H9 (cell line): ENCODE measurements around the gene ST6GAL1. TPM values are rescaled to one million over a fixed set of nuclear protein-coding genes. Genes with fewer than 3 reads are reported as not detected.

Experiments
- DNase-seq: peaks from one replicate; pipeline ENCODE4 v3.0.0-alpha.2; 2017
- H2AFZ ChIP-seq: one replicate; pipeline ENCODE4 v1.6.1; 2013; ENCODE audit warnings: mild to moderate bottlenecking, low read length, control low read depth, moderate library complexity
- H2AK5ac ChIP-seq: 2 replicates; pipeline ENCODE4 v1.6.1; 2013; ENCODE audit warnings: low read length, control low read depth, mixed read lengths; ENCODE audit not compliant: insufficient read length
- H2BK120ac ChIP-seq: one replicate; pipeline ENCODE4 v1.6.1; 2013; ENCODE audit warnings: low read depth, mild to moderate bottlenecking, low read length, control low read depth, inconsistent platforms; ENCODE audit not compliant: poor library complexity, severe bottlenecking
- H2BK12ac ChIP-seq: 2 replicates; pipeline ENCODE4 v1.6.1; 2013; ENCODE audit warnings: low read length, control low read depth, mixed read lengths, low read depth; ENCODE audit not compliant: insufficient read length
- H2BK15ac ChIP-seq: 2 replicates; pipeline ENCODE4 v1.6.1; 2013; ENCODE audit warnings: low read depth, low read length, control low read depth
- H2BK20ac ChIP-seq: one replicate; pipeline ENCODE4 v1.6.1; 2013; ENCODE audit warnings: low read depth, mild to moderate bottlenecking, low read length, control low read depth, inconsistent platforms; ENCODE audit not compliant: poor library complexity, severe bottlenecking
- H2BK5ac ChIP-seq: 2 replicates; pipeline ENCODE4 v1.6.1; 2013; ENCODE audit warnings: low read length, control low read depth, mixed read lengths; ENCODE audit not compliant: insufficient read length
- H3K14ac ChIP-seq: 2 replicates; pipeline ENCODE4 v1.6.1; 2013; ENCODE audit warnings: low read length, control low read depth; ENCODE audit not compliant: insufficient read depth
- H3K18ac ChIP-seq: 2 replicates; pipeline ENCODE4 v1.6.1; 2013; ENCODE audit warnings: low read depth, mild to moderate bottlenecking, mixed read lengths, low read length, control low read depth; ENCODE audit not compliant: insufficient read length
- H3K23ac ChIP-seq: 2 replicates; pipeline ENCODE4 v1.6.1; 2013; ENCODE audit warnings: low read length, control low read depth, mixed read lengths, low read depth; ENCODE audit not compliant: insufficient read length
- H3K23me2 ChIP-seq: 2 replicates; pipeline ENCODE4 v1.6.1; 2013; ENCODE audit warnings: low read depth, mild to moderate bottlenecking, mixed read lengths, low read length, control low read depth; ENCODE audit not compliant: insufficient read length, poor library complexity, severe bottlenecking
- H3K27ac ChIP-seq: 2 replicates; pipeline ENCODE4 v1.5.1; 2013; ENCODE audit warnings: low read length, control low read depth, mixed read lengths, low read depth; ENCODE audit not compliant: insufficient read length
- H3K27me3 ChIP-seq: 2 replicates; pipeline ENCODE4 v1.6.1; 2013; ENCODE audit warnings: low read length, control low read depth, inconsistent platforms; ENCODE audit not compliant: insufficient read depth
- H3K4ac ChIP-seq: 2 replicates; pipeline ENCODE4 v1.6.1; 2013; ENCODE audit warnings: low read depth, mild to moderate bottlenecking, control low read depth, inconsistent platforms, low read length, moderate library complexity
- H3K4me1 ChIP-seq: 2 replicates; pipeline ENCODE4 v1.6.1; 2013; ENCODE audit warnings: low read length, control low read depth, inconsistent platforms; ENCODE audit not compliant: insufficient read depth
- H3K4me2 ChIP-seq: 2 replicates; pipeline ENCODE4 v1.6.1; 2013; ENCODE audit warnings: low read length, control low read depth, mixed read lengths; ENCODE audit not compliant: insufficient read length, insufficient read depth
- H3K56ac ChIP-seq: 2 replicates; pipeline ENCODE4 v1.6.1; 2013; ENCODE audit warnings: low read depth, mild to moderate bottlenecking, mixed read lengths, low read length, control low read depth; ENCODE audit not compliant: insufficient read length
- H3K79me1 ChIP-seq: 2 replicates; pipeline ENCODE4 v1.6.1; 2013; ENCODE audit warnings: low read depth, mild to moderate bottlenecking, moderate library complexity, low read length, control low read depth, inconsistent platforms; ENCODE audit not compliant: insufficient read depth, poor library complexity, severe bottlenecking
- H3K79me2 ChIP-seq: 2 replicates; pipeline ENCODE4 v1.6.1; 2013; ENCODE audit warnings: low read length, control low read depth, inconsistent platforms; ENCODE audit not compliant: insufficient read depth
- H3K9ac ChIP-seq: 2 replicates; pipeline ENCODE4 v1.6.1; 2013; ENCODE audit warnings: low read length, control low read depth, mixed read lengths; ENCODE audit not compliant: insufficient read length; ENCODE audit errors: extremely low read depth
- H3K9me3 ChIP-seq: one replicate; pipeline ENCODE4 v1.6.1; 2013; ENCODE audit warnings: low read depth, low read length, inconsistent platforms; ENCODE audit not compliant: control insufficient read depth
- H3T11ph ChIP-seq: one replicate; pipeline ENCODE4 v1.6.1; 2013; ENCODE audit warnings: mild to moderate bottlenecking, low read length, control low read depth, inconsistent platforms
- H4K20me1 ChIP-seq: one replicate; pipeline ENCODE4 v1.6.1; 2013; ENCODE audit not compliant: control insufficient read depth, insufficient read length, insufficient read depth
- H4K5ac ChIP-seq: 2 replicates; pipeline ENCODE4 v1.6.1; 2013; ENCODE audit warnings: low read depth, mild to moderate bottlenecking, mixed read lengths, low read length, control low read depth; ENCODE audit not compliant: insufficient read length
- H4K8ac ChIP-seq: replicated peaks from 2 replicates; pipeline ENCODE4 v1.6.1; 2013; ENCODE audit warnings: low read length, control low read depth, mixed read lengths, low read depth; ENCODE audit not compliant: insufficient read length
- H4K91ac ChIP-seq: 2 replicates; pipeline ENCODE4 v1.6.1; 2013; ENCODE audit warnings: low read depth, mild to moderate bottlenecking, moderate library complexity, mixed read lengths, low read length, control low read depth; ENCODE audit not compliant: insufficient read length
- H3K27ac Mint-ChIP-seq, 3 experiments: 2 replicates in 2 of 3; 3 replicates in 1 of 3; pipeline ENCODE4 v1.8.0; 2020 to 2021; ENCODE audit warnings: mixed read lengths in 3 of 3, mild to moderate bottlenecking in 1 of 3, moderate library complexity in 1 of 3
- H3K27me3 Mint-ChIP-seq: 2 replicates; pipeline ENCODE4 v1.8.0; 2021; ENCODE audit warnings: low read depth, mild to moderate bottlenecking, moderate library complexity, mixed read lengths
- H3K36me3 Mint-ChIP-seq, 3 experiments: 2 replicates in 2 of 3; 3 replicates in 1 of 3; pipeline ENCODE4 v1.8.0; 2020 to 2021; ENCODE audit warnings: low read depth in 3 of 3, mixed read lengths in 3 of 3; ENCODE audit not compliant: insufficient read depth in 1 of 3
- H3K4me1 Mint-ChIP-seq, 2 experiments: 2 replicates each; pipeline ENCODE4 v1.8.0; 2020; ENCODE audit warnings: mixed read lengths in 2 of 2
- H3K4me3 Mint-ChIP-seq, 2 experiments: 2 replicates in 1 of 2; 3 replicates in 1 of 2; pipeline ENCODE4 v1.8.0; 2020 to 2021; ENCODE audit warnings: mild to moderate bottlenecking in 2 of 2, mixed read lengths in 2 of 2, moderate library complexity in 1 of 2
- H3K9me3 Mint-ChIP-seq, 2 experiments: 2 replicates in 1 of 2; 3 replicates in 1 of 2; pipeline ENCODE4 v1.8.0; 2020; ENCODE audit warnings: mild to moderate bottlenecking in 2 of 2, mixed read lengths in 2 of 2, moderate library complexity in 1 of 2
- WGBS: extraction: QIAGEN DNeasy Blood & Tissue Kit; methylation state at CpG from one replicate; pipeline ENCODE4 v1.1.7; 2013; ENCODE audit warnings: missing lambda C conversion rate, low lambda C conversion rate, mixed read lengths; ENCODE audit not compliant: insufficient read length; ENCODE audit errors: extremely low coverage; 5-methylcytosine and 5-hydroxymethylcytosine counted together
- total RNA-seq: library from RNA; stranded (reverse); gene quantifications from 2 replicates; pipeline ENCODE4 v1.2.1, GENCODE V29; 2021
- TF ChIP-seq, protein P1 (sequence below): fragments of 200-600 bp; sonication (generic); conservative IDR thresholded peaks from 3 replicates; pipeline ENCODE4 v1.8.0; 2021; ENCODE audit warnings: antibody characterized with exemption, mild to moderate bottlenecking

The ST6GAL1 gene
- total RNA-seq, 1 experiment from 2014 or later, result 139 TPM

DNA sequence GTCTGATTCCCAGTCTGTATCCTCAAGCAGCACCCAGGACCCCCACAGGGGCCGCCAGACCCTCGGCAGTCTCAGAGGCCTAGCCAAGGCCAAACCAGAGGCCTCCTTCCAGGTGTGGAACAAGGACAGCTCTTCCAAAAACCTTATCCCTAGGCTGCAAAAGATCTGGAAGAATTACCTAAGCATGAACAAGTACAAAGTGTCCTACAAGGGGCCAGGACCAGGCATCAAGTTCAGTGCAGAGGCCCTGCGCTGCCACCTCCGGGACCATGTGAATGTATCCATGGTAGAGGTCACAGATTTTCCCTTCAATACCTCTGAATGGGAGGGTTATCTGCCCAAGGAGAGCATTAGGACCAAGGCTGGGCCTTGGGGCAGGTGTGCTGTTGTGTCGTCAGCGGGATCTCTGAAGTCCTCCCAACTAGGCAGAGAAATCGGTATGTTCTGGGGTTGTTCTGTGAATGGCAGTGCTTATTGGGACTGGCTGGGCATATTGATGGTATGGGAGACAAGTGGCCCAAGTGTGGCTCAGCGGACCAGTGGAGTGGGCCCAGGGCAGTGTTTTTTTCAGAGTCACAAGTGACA, 112.6 kb downstream of the ST6GAL1 start:
- Mint-ChIP-seq H3K9me3 (peaks cover 0 to 5% of the 10 kb centered on the region in 2 experiments; a peak in 2 of 5 replicates), H3K36me3 (peaks cover 58 to 91% (median 89%) of the 10 kb centered on the region in 3 experiments), H3K27me3 (no peaks in the 10 kb centered on the region), H3K27ac (peak overlapping the region; percentile 17 to 68 (median 64); a peak in 3 of 7 replicates), H3K4me3 (no peak overlapping the region), H3K4me1 (no peaks in the 10 kb centered on the region)
- H2AK5ac ChIP-seq, result no peak overlapping the region
- no peak overlapping the region for H3T11ph ChIP-seq
- H4K5ac ChIP-seq, result no peak overlapping the region
- no peaks in the 10 kb centered on the region for H3K23me2 ChIP-seq
- no peaks in the 10 kb centered on the region for H3K79me2 ChIP-seq
- H4K91ac ChIP-seq, result no peak overlapping the region
- no peak overlapping the region for H3K27ac ChIP-seq
- H3K4me1 ChIP-seq, result no peaks in the 10 kb centered on the region
- no peak overlapping the region for H2AFZ ChIP-seq
- H3K23ac ChIP-seq, result no peak overlapping the region
- H3K14ac ChIP-seq, result no peak overlapping the region
- H3K9me3 ChIP-seq, result no peaks in the 10 kb centered on the region
- no peak overlapping the region for H2BK20ac ChIP-seq
- no peaks in the 10 kb centered on the region for H3K27me3 ChIP-seq
- TF ChIP-seq, protein P1, sequence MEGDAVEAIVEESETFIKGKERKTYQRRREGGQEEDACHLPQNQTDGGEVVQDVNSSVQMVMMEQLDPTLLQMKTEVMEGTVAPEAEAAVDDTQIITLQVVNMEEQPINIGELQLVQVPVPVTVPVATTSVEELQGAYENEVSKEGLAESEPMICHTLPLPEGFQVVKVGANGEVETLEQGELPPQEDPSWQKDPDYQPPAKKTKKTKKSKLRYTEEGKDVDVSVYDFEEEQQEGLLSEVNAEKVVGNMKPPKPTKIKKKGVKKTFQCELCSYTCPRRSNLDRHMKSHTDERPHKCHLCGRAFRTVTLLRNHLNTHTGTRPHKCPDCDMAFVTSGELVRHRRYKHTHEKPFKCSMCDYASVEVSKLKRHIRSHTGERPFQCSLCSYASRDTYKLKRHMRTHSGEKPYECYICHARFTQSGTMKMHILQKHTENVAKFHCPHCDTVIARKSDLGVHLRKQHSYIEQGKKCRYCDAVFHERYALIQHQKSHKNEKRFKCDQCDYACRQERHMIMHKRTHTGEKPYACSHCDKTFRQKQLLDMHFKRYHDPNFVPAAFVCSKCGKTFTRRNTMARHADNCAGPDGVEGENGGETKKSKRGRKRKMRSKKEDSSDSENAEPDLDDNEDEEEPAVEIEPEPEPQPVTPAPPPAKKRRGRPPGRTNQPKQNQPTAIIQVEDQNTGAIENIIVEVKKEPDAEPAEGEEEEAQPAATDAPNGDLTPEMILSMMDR, result no peak
- H2BK5ac ChIP-seq, result no peak overlapping the region
- H2BK12ac ChIP-seq, result no peak overlapping the region
- WGBS, result no CpG with 5 or more reads among the region's 8 CpGs
- no peak overlapping the region for H3K4me2 ChIP-seq
- no peak overlapping the region for H2BK15ac ChIP-seq
- H2BK120ac ChIP-seq, result no peak overlapping the region
- no peak overlapping the region for H3K18ac ChIP-seq
- peaks cover 5% of the 10 kb centered on the region for H3K79me1 ChIP-seq
- H3K9ac ChIP-seq, result no peak overlapping the region
- no peak for DNase-seq
- H4K8ac ChIP-seq, result no peak overlapping the region
- no peaks in the 10 kb centered on the region for H4K20me1 ChIP-seq
- no peak overlapping the region for H3K4ac ChIP-seq
- H3K56ac ChIP-seq, result no peak overlapping the region
